Muscle layer of duodenum (tissue), 2 donors: ENCODE measurements around the gene AKAP7.

Source experiments
- H3K27ac ChIP-seq: one replicate; pipeline ENCODE4 v1.7.0; 2013; ENCODE audit warnings: mild to moderate bottlenecking, low read length
- H3K27me3 ChIP-seq: one replicate; pipeline ENCODE4 v1.7.0; 2013; ENCODE audit warnings: low read depth, mild to moderate bottlenecking, control low read depth, low read length
- H3K36me3 ChIP-seq, 2 donors: one replicate each; pipeline ENCODE4 v1.7.0; 2013; ENCODE audit warnings: low read length in 2 of 2, control low read depth in 1 of 2, mild to moderate bottlenecking in 1 of 2; ENCODE audit not compliant: insufficient read depth in 2 of 2, control insufficient read depth in 1 of 2
- H3K4me1 ChIP-seq, 2 donors: one replicate each; pipeline ENCODE4 v1.7.0; 2013; ENCODE audit warnings: low read length in 2 of 2, mild to moderate bottlenecking in 2 of 2, control low read depth in 1 of 2, moderate library complexity in 1 of 2; ENCODE audit not compliant: insufficient read depth in 2 of 2, control insufficient read depth in 1 of 2
- H3K4me3 ChIP-seq, 2 donors: one replicate each; pipeline ENCODE4 v1.7.0; 2013; ENCODE audit warnings: low read length in 2 of 2, low read depth in 1 of 2, mild to moderate bottlenecking in 1 of 2
- H3K9me3 ChIP-seq, 2 donors: one replicate each; pipeline ENCODE4 v1.7.0; 2013; ENCODE audit warnings: low read length in 2 of 2, control low read depth in 1 of 2, mild to moderate bottlenecking in 1 of 2; ENCODE audit not compliant: control insufficient read depth in 1 of 2
- donor health status: healthy.

Gene AKAP7

GRCh38 chr6:131134980-131135243 lies 355 bp upstream of the AKAP7 start:
- Histone ChIP-seq H3K27me3 (no peaks in the 10 kb centered on the region), H3K4me1 (no peaks in the 10 kb centered on the region), H3K9me3 (no peaks in the 10 kb centered on the region), H3K36me3 (no peaks in the 10 kb centered on the region), H3K27ac (peak overlapping the region; percentile 83), H3K4me3 (peak overlapping the region; percentile 74 to 80)

GRCh38 chr6:131136021-131136786 lies 937 bp downstream of the AKAP7 start:
- peak overlapping the region; percentile 89 to 92 for H3K4me3 ChIP-seq
- peak overlapping the region; percentile 70 for H3K27ac ChIP-seq
- no peaks in the 10 kb centered on the region for H3K9me3 ChIP-seq

GRCh38 chr6:131139599-131139998 lies 4.3 kb downstream of the AKAP7 start:
- Histone ChIP-seq H3K4me1 (no peaks in the 10 kb centered on the region), H3K36me3 (peaks cover 0 to 5% of the 10 kb centered on the region in 2 donors), H3K27ac (no peak overlapping the region), H3K9me3 (no peaks in the 10 kb centered on the region), H3K27me3 (no peaks in the 10 kb centered on the region), H3K4me3 (no peak overlapping the region)

More at GRCh38 chr6:131136021-131136786, 937 bp downstream of the AKAP7 start:
- Histone ChIP-seq H3K36me3 (no peaks in the 10 kb centered on the region), H3K4me1 (no peaks in the 10 kb centered on the region), H3K27me3 (no peaks in the 10 kb centered on the region)

GRCh38 chr6:131143319-131143718 lies 8.1 kb downstream of the AKAP7 start:
- no peak overlapping the region for H3K27ac ChIP-seq
- H3K4me3 ChIP-seq, result no peak overlapping the region
- H3K9me3 ChIP-seq, result no peaks in the 10 kb centered on the region
- no peaks in the 10 kb centered on the region for H3K27me3 ChIP-seq
- no peaks in the 10 kb centered on the region for H3K4me1 ChIP-seq
- peaks cover 3 to 10% of the 10 kb centered on the region in 2 donors for H3K36me3 ChIP-seq

GRCh38 chr6:131146865-131147264 lies 11.6 kb downstream of the AKAP7 start:
- Histone ChIP-seq H3K27ac (no peak overlapping the region), H3K9me3 (no peaks in the 10 kb centered on the region), H3K4me1 (no peaks in the 10 kb centered on the region), H3K36me3 (peaks cover 3 to 10% of the 10 kb centered on the region in 2 donors), H3K27me3 (no peaks in the 10 kb centered on the region), H3K4me3 (no peak overlapping the region)

GRCh38 chr6:131156411-131156810 lies 21.1 kb downstream of the AKAP7 start:
- H3K36me3 ChIP-seq, result no peaks in the 10 kb centered on the region
- no peaks in the 10 kb centered on the region for H3K9me3 ChIP-seq
- no peak overlapping the region for H3K4me3 ChIP-seq

GRCh38 chr6:131159578-131159977 lies 24.3 kb downstream of the AKAP7 start:
- Histone ChIP-seq H3K4me1 (no peaks in the 10 kb centered on the region), H3K36me3 (no peaks in the 10 kb centered on the region), H3K27ac (no peak overlapping the region), H3K4me3 (no peak overlapping the region), H3K27me3 (no peaks in the 10 kb centered on the region), H3K9me3 (no peaks in the 10 kb centered on the region)

More at GRCh38 chr6:131156411-131156810, 21.1 kb downstream of the AKAP7 start:
- H3K27ac ChIP-seq, result no peak overlapping the region
- H3K27me3 ChIP-seq, result no peaks in the 10 kb centered on the region
- H3K4me1 ChIP-seq, result no peaks in the 10 kb centered on the region

- H3K36me3 ChIP-seq, result peaks cover 0 to 1% of the 10 kb centered on the region in 2 donors
- no peaks in the 10 kb centered on the region for H3K4me1 ChIP-seq
- H3K27me3 ChIP-seq, result no peaks in the 10 kb centered on the region
- H3K4me3 ChIP-seq, result no peak overlapping the region
- no peak overlapping the region for H3K27ac ChIP-seq
- H3K9me3 ChIP-seq, result no peaks in the 10 kb centered on the region
These were observed 25.0 kb downstream of the AKAP7 start for GRCh38 chr6:131160254-131160758.

- Histone ChIP-seq H3K27ac (no peak overlapping the region), H3K4me3 (no peak overlapping the region), H3K4me1 (no peaks in the 10 kb centered on the region), H3K36me3 (peaks cover 0 to 8% of the 10 kb centered on the region in 2 donors), H3K27me3 (no peaks in the 10 kb centered on the region), H3K9me3 (no peaks in the 10 kb centered on the region)
These were observed 26.7 kb downstream of the AKAP7 start for GRCh38 chr6:131161987-131162386.

- H3K27ac ChIP-seq, result no peak overlapping the region
- no peaks in the 10 kb centered on the region for H3K4me1 ChIP-seq
- H3K4me3 ChIP-seq, result no peak overlapping the region
- no peaks in the 10 kb centered on the region for H3K27me3 ChIP-seq
- no peaks in the 10 kb centered on the region for H3K9me3 ChIP-seq
- H3K36me3 ChIP-seq, result peaks cover 0 to 8% of the 10 kb centered on the region in 2 donors
These were observed 28.6 kb downstream of the AKAP7 start for GRCh38 chr6:131163886-131164285.

- no peak overlapping the region for H3K4me3 ChIP-seq
- H3K9me3 ChIP-seq, result no peaks in the 10 kb centered on the region
- H3K36me3 ChIP-seq, result peaks cover 4 to 14% of the 10 kb centered on the region in 2 donors
- no peaks in the 10 kb centered on the region for H3K4me1 ChIP-seq
- H3K27me3 ChIP-seq, result no peaks in the 10 kb centered on the region
- no peak overlapping the region for H3K27ac ChIP-seq
These were observed 29.2 kb downstream of the AKAP7 start for GRCh38 chr6:131164506-131164905.

- Histone ChIP-seq H3K27ac (no peak overlapping the region), H3K4me1 (no peaks in the 10 kb centered on the region), H3K36me3 (peaks cover 5 to 14% of the 10 kb centered on the region in 2 donors), H3K27me3 (no peaks in the 10 kb centered on the region), H3K4me3 (no peak overlapping the region), H3K9me3 (no peaks in the 10 kb centered on the region)
These were observed 32.5 kb downstream of the AKAP7 start for GRCh38 chr6:131167773-131168172.
